Suprapubic skin (tissue), 4 donors: Measurements from ENCODE around the gene MDN1. TPM values are rescaled to one million over a fixed set of nuclear protein-coding genes. Genes with fewer than 3 reads are reported as not detected.

Experiments used
- DNase-seq, 2 donors: peaks; one replicate each; pipeline ENCODE4 v3.0.0-alpha.2; 2019; ENCODE audit warnings: low spot score in 2 of 2
- H3K27ac ChIP-seq: fragments of 200-600 bp; sonication (generic); one replicate; pipeline ENCODE4 v1.5.1; 2019
- H3K27me3 ChIP-seq: fragments of 200-600 bp; sonication (generic); one replicate; pipeline ENCODE4 v1.5.1; 2019
- H3K36me3 ChIP-seq: fragments of 200-600 bp; sonication (generic); one replicate; pipeline ENCODE4 v1.5.1; 2019
- H3K4me1 ChIP-seq: fragments of 200-600 bp; sonication (generic); one replicate; pipeline ENCODE4 v1.5.1; 2019
- H3K4me3 ChIP-seq: fragments of 200-600 bp; sonication (generic); one replicate; pipeline ENCODE4 v1.5.1; 2019; ENCODE audit warnings: mild to moderate bottlenecking
- H3K9me3 ChIP-seq: fragments of 200-600 bp; sonication (generic); one replicate; pipeline ENCODE4 v1.5.1; 2019
- CTCF ChIP-seq, 2 donors: fragments of 200-600 bp in 1 of 2; fragments of 450-650 bp in 1 of 2; sonication (generic) in 1 of 2; IDR thresholded peaks; one replicate each; pipeline ENCODE4 v1.5.1; 2016 to 2019; ENCODE audit warnings: antibody characterized with exemption in 2 of 2, mild to moderate bottlenecking in 1 of 2, moderate library complexity in 1 of 2
- EP300 ChIP-seq: sonication (generic); formaldehyde crosslinking; IDR thresholded peaks from one replicate; pipeline ENCODE4 v1.6.1; 2017; ENCODE audit warnings: antibody characterized with exemption
- POLR2A ChIP-seq, 2 donors: fragments of 450-650 bp; IDR thresholded peaks; one replicate each; pipeline ENCODE4 v1.6.1; 2017; ENCODE audit warnings: antibody characterized with exemption in 2 of 2, mild to moderate bottlenecking in 2 of 2, moderate library complexity in 2 of 2
- POLR2AphosphoS5 ChIP-seq, 3 donors: sonication (generic); formaldehyde crosslinking; IDR thresholded peaks; one replicate each; pipeline ENCODE4 v1.6.1; 2017; ENCODE audit warnings: antibody characterized with exemption in 3 of 3
- WGBS: methylation state at CpG from one replicate; pipeline ENCODE4 v1.1.5; 2018; 5-methylcytosine and 5-hydroxymethylcytosine counted together
- total RNA-seq, 4 donors: library from RNA; depleted of rRNA; stranded (reverse); fragments of >200 nt; gene quantifications; one replicate each; pipeline ENCODE4 v1.1.0, GENCODE V29; 2016

The MDN1 gene
- total RNA-seq, 4 donors from 2014 or later, result 33.1 to 70.4 (median 44.5) TPM

- WGBS, result 90% methylated on average over 6 of the region's 6 CpGs
- Histone ChIP-seq H3K4me1 (no peaks in the 10 kb centered on the region), H3K27ac (no peak overlapping the region), H3K27me3 (no peaks in the 10 kb centered on the region), H3K9me3 (no peaks in the 10 kb centered on the region), H3K4me3 (no peak overlapping the region), H3K36me3 (peaks cover 66% of the 10 kb centered on the region)
- no peak for DNase-seq
- TF ChIP-seq POLR2A (IDR thresholded peaks at IDR 0.05) (no peak), CTCF (IDR thresholded peaks at IDR 0.05) (no peak), EP300 (no peak), POLR2AphosphoS5 (IDR thresholded peaks at IDR 0.05) (no peak)
Observed at GRCh38 chr6:89781070-89782034, 38.2 kb downstream of the MDN1 start.

- WGBS, result 93% methylated on average over 2 of the region's 2 CpGs
- Histone ChIP-seq H3K27me3 (no peaks in the 10 kb centered on the region), H3K4me1 (no peaks in the 10 kb centered on the region), H3K4me3 (no peak overlapping the region), H3K9me3 (no peaks in the 10 kb centered on the region), H3K27ac (no peak overlapping the region), H3K36me3 (peaks cover 56% of the 10 kb centered on the region)
- DNase-seq, result no peak
- TF ChIP-seq CTCF (IDR thresholded peaks at IDR 0.05), result no peak
- TF ChIP-seq POLR2AphosphoS5 (IDR thresholded peaks at IDR 0.05), result no peak
- TF ChIP-seq EP300, result no peak
Observed at GRCh38 chr6:89777455-89777854, 42.1 kb downstream of the MDN1 start.

GRCh38 chr6:89776583-89777233 is 42.9 kb downstream of the MDN1 start:
- 96% methylated on average over 1 of the region's 1 CpG for WGBS
- Histone ChIP-seq H3K27ac (no peak overlapping the region), H3K4me3 (no peak overlapping the region), H3K9me3 (no peaks in the 10 kb centered on the region), H3K36me3 (peaks cover 56% of the 10 kb centered on the region), H3K27me3 (no peaks in the 10 kb centered on the region), H3K4me1 (no peaks in the 10 kb centered on the region)
- no peak for TF ChIP-seq POLR2AphosphoS5 (IDR thresholded peaks at IDR 0.05)
- TF ChIP-seq EP300, result no peak
- TF ChIP-seq POLR2A (IDR thresholded peaks at IDR 0.05), result no peak
- TF ChIP-seq CTCF (IDR thresholded peaks at IDR 0.05), result no peak
- no peak for DNase-seq

- WGBS, result 94% methylated on average over 1 of the region's 1 CpG
- peaks cover 61% of the 10 kb centered on the region for H3K36me3 ChIP-seq
- H3K9me3 ChIP-seq, result no peaks in the 10 kb centered on the region
- no peaks in the 10 kb centered on the region for H3K27me3 ChIP-seq
- no peak for TF ChIP-seq POLR2A (IDR thresholded peaks at IDR 0.05)
- TF ChIP-seq EP300, result no peak
- no peak for TF ChIP-seq POLR2AphosphoS5 (IDR thresholded peaks at IDR 0.05)
- no peak for TF ChIP-seq CTCF (IDR thresholded peaks at IDR 0.05)
- no peak overlapping the region for H3K27ac ChIP-seq
- H3K4me1 ChIP-seq, result no peaks in the 10 kb centered on the region
- DNase-seq, result no peak
- H3K4me3 ChIP-seq, result no peak overlapping the region
Observed at GRCh38 chr6:89775150-89775549, 44.4 kb downstream of the MDN1 start.

GRCh38 chr6:89769572-89769971 is 50.0 kb downstream of the MDN1 start:
- no peaks in the 10 kb centered on the region for H3K27me3 ChIP-seq
- H3K9me3 ChIP-seq, result no peaks in the 10 kb centered on the region
- H3K4me3 ChIP-seq, result no peak overlapping the region
- TF ChIP-seq EP300, result no peak
- no peak for TF ChIP-seq POLR2AphosphoS5 (IDR thresholded peaks at IDR 0.05)
- TF ChIP-seq POLR2A (IDR thresholded peaks at IDR 0.05), result no peak
- no peak for TF ChIP-seq CTCF (IDR thresholded peaks at IDR 0.05)
- H3K27ac ChIP-seq, result no peak overlapping the region
- no peak for DNase-seq
- 95% methylated on average over 3 of the region's 3 CpGs for WGBS
- H3K4me1 ChIP-seq, result no peaks in the 10 kb centered on the region
- peaks cover 90% of the 10 kb centered on the region for H3K36me3 ChIP-seq
